ENCODE data around the gene POPDC3.

GRCh38 chr6:105212587-105212986 is 32.8 kb upstream of the POPDC3 start:
- no peak for TF ChIP-seq CTCF (conservative IDR thresholded peaks at IDR 0.05; ENCODE audit: low read depth, low read length)
- TF ChIP-seq EZH2 (IDR thresholded peaks at IDR 0.05; ENCODE audit: low read length, unreplicated experiment): no peak
- TF ChIP-seq EZH2phosphoT487 (IDR thresholded peaks at IDR 0.05; ENCODE audit: borderline replicate concordance, low read length): no peak

Data from PC-3 (cell line).